HCT116 (cell line): ENCODE measurements around the gene GPC5. TPM values are rescaled to one million over a fixed set of nuclear protein-coding genes. Genes with fewer than 3 reads are reported as not detected.

ENCODE experiments used
- ATAC-seq: fragments of 200-7000 bp; cut with Tn5 transposase; 2 replicates; pipeline ENCODE4 v1.9.1; 2020; ENCODE audit warnings: mild to moderate bottlenecking, moderate library complexity
- BruUV-seq: library from RNA; stranded (reverse); fragments of 400-500 nt; replicated peaks from 2 replicates; lab custom pipeline; 2021; lab: Mats Ljungman, UMichigan
- CTCF ChIA-PET: fragments of 300-600 bp; sonication (Branson Sonifier 250); formaldehyde crosslinking; loops from one replicate; lab custom pipeline; 2021; ENCODE audit warnings: antibody characterized with exemption; lab: Charles Lee
- POLR2A ChIA-PET: fragments of 300-600, 350-600 bp; sonication (Branson Sonifier 250); formaldehyde crosslinking; loops from one replicate; lab custom pipeline; 2021; ENCODE audit warnings: antibody characterized with exemption; lab: Charles Lee
- RAD21 ChIA-PET, 2 experiments: fragments of 300-600 bp; sonication (Branson Sonifier 250); formaldehyde crosslinking; loops; one replicate each; lab custom pipeline; 2023; ENCODE audit warnings: low total read pairs in 2 of 2; ENCODE audit not compliant: uncharacterized antibody in 2 of 2, unreplicated experiment in 2 of 2, low non-redundant PET in 1 of 2; lab: Charles Lee
- DNase-seq: peaks from one replicate; pipeline ENCODE4 v3.0.0-alpha.2; 2010; ENCODE audit warnings: low read depth, low spot score
- H2AFZ ChIP-seq: fragments of 200-600 bp; shearing (Covaris generic), sonication (generic); 2 replicates; pipeline ENCODE4 v1.6.1; 2017; ENCODE audit warnings: low read depth, mixed run types, mixed read lengths, antibody characterized with exemption, low read length; ENCODE audit not compliant: poor library complexity, severe bottlenecking
- H3K27ac ChIP-seq: 2 replicates; pipeline ENCODE4 v1.5.1; 2012; ENCODE audit warnings: low read depth, low read length
- H3K27me3 ChIP-seq: fragments of 200-600 bp; sonication (generic); 2 replicates; pipeline ENCODE4 v1.6.1; 2016; ENCODE audit warnings: mixed run types, low read length, mixed read lengths; ENCODE audit not compliant: insufficient read depth
- H3K36me3 ChIP-seq, 2 experiments: fragments of 200-500 bp in 1 of 2; fragments of 200-600 bp in 1 of 2; sonication (Bioruptor generic) in 1 of 2; sonication (generic) in 1 of 2; 2 replicates each; pipeline versions ENCODE4 v1.5.1 to v1.6.1; 2014 to 2016; ENCODE audit warnings: low read length in 2 of 2, inconsistent platforms in 1 of 2, mixed read lengths in 1 of 2, mixed run types in 1 of 2; ENCODE audit not compliant: insufficient read depth in 2 of 2, control insufficient read depth in 1 of 2
- H3K4me1 ChIP-seq, 2 experiments: fragments of 200-600 bp in 1 of 2; sonication (generic) in 1 of 2; 2 replicates each; pipeline versions ENCODE4 v1.5.1 to v1.6.1; 2012 to 2017; ENCODE audit warnings: low read length in 2 of 2, inconsistent platforms in 1 of 2, mild to moderate bottlenecking in 1 of 2, mixed read lengths in 1 of 2, mixed run types in 1 of 2, moderate library complexity in 1 of 2; ENCODE audit not compliant: insufficient read depth in 2 of 2, control insufficient read depth in 1 of 2
- H3K4me2 ChIP-seq: fragments of 200-600 bp; sonication (generic); 2 replicates; pipeline ENCODE4 v1.6.1; 2017; ENCODE audit warnings: mixed run types, low read length, mixed read lengths
- H3K4me3 ChIP-seq, 2 experiments: fragments of 200-600 bp in 1 of 2; sonication (generic) in 1 of 2; replicated peaks in 1 of 2; 2 replicates each; pipeline ENCODE4 v1.5.1; 2011 to 2016; ENCODE audit warnings: low read length in 2 of 2, control low read depth in 1 of 2, low read depth in 1 of 2, mild to moderate bottlenecking in 1 of 2, mixed read lengths in 1 of 2, mixed run types in 1 of 2
- H3K79me2 ChIP-seq: fragments of 200-600 bp; sonication (generic); 2 replicates; pipeline ENCODE4 v1.6.1; 2017; ENCODE audit warnings: mild to moderate bottlenecking, mixed run types, low read length, moderate library complexity, mixed read lengths; ENCODE audit not compliant: insufficient read depth
- H3K9ac ChIP-seq: fragments of 200-600 bp; sonication (generic); 2 replicates; pipeline ENCODE4 v1.6.1; 2016; ENCODE audit warnings: low read length, mixed read lengths
- H3K9me2 ChIP-seq: fragments of 200-600 bp; sonication (generic), shearing (Covaris generic); 2 replicates; pipeline ENCODE4 v1.6.1; 2017; ENCODE audit warnings: mixed run types, mild to moderate bottlenecking, moderate library complexity; ENCODE audit not compliant: insufficient read depth
- H3K9me3 ChIP-seq, 2 experiments: fragments of 200-500 bp in 1 of 2; fragments of 200-600 bp in 1 of 2; sonication (Bioruptor generic) in 1 of 2; sonication (generic) in 1 of 2; 2 replicates each; pipeline ENCODE4 v1.6.1; 2014 to 2017; ENCODE audit warnings: low read length in 2 of 2, mixed read lengths in 2 of 2, inconsistent platforms in 1 of 2, low read depth in 1 of 2, mild to moderate bottlenecking in 1 of 2, mixed run types in 1 of 2, moderate library complexity in 1 of 2; ENCODE audit not compliant: control insufficient read depth in 1 of 2, insufficient read depth in 1 of 2
- H4K20me1 ChIP-seq: fragments of 200-600 bp; sonication (generic), shearing (Covaris generic); 2 replicates; pipeline ENCODE4 v1.6.1; 2017; ENCODE audit warnings: mixed run types, mild to moderate bottlenecking, moderate library complexity; ENCODE audit not compliant: insufficient read depth
- ATF3 ChIP-seq: IDR thresholded peaks from 2 replicates; pipeline ENCODE4 v1.6.1; 2012
- CBX3 ChIP-seq: IDR thresholded peaks from 2 replicates; pipeline ENCODE4 v1.6.1; 2012; ENCODE audit warnings: low read depth
- CTCF ChIP-seq, 3 experiments: fragments of 200-600 bp in 1 of 3; sonication (generic) in 1 of 3; IDR thresholded peaks in 2 of 3; conservative IDR thresholded peaks in 1 of 3; 2 replicates each; pipeline ENCODE4 v1.5.1; 2012 to 2017; ENCODE audit warnings: low read depth in 2 of 3, low read length in 2 of 3, antibody characterized with exemption in 1 of 3, borderline replicate concordance in 1 of 3, control low read depth in 1 of 3, mild to moderate bottlenecking in 1 of 3, mixed read lengths in 1 of 3, mixed run types in 1 of 3, moderate library complexity in 1 of 3; ENCODE audit not compliant: insufficient read depth in 1 of 3
- ELF1 ChIP-seq: IDR thresholded peaks from 2 replicates; pipeline ENCODE4 v1.6.1; 2012; ENCODE audit warnings: low read depth, borderline replicate concordance
- EZH2phosphoT487 ChIP-seq: fragments of 200-600 bp; IDR thresholded peaks from 2 replicates; pipeline ENCODE4 v1.6.1; 2018; ENCODE audit warnings: antibody characterized with exemption, borderline replicate concordance
- FOSL1 ChIP-seq: IDR thresholded peaks from 2 replicates; pipeline ENCODE4 v1.6.1; 2012; ENCODE audit warnings: low read depth
- JUND ChIP-seq: IDR thresholded peaks from 2 replicates; pipeline ENCODE4 v1.6.1; 2012
- MAX ChIP-seq: IDR thresholded peaks from 2 replicates; pipeline ENCODE4 v1.6.1; 2012
- POLR2A ChIP-seq: IDR thresholded peaks from 2 replicates; pipeline ENCODE4 v1.7.0; 2011; ENCODE audit warnings: borderline replicate concordance; ENCODE audit not compliant: insufficient read depth, insufficient read length; ENCODE audit errors: extremely low read depth
- POLR2AphosphoS5 ChIP-seq: IDR thresholded peaks from 2 replicates; pipeline ENCODE4 v1.6.1; 2011; ENCODE audit warnings: mild to moderate bottlenecking, low read depth, low read length, moderate library complexity
- RAD21 ChIP-seq: IDR thresholded peaks from 2 replicates; pipeline ENCODE4 v1.6.1; 2012; ENCODE audit warnings: low read depth, mild to moderate bottlenecking
- REST ChIP-seq: IDR thresholded peaks from 2 replicates; pipeline ENCODE4 v1.6.1; 2012; ENCODE audit warnings: low read depth
- SIN3A ChIP-seq: IDR thresholded peaks from 2 replicates; pipeline ENCODE4 v1.6.1; 2012; ENCODE audit warnings: low read depth
- SP1 ChIP-seq: IDR thresholded peaks from 2 replicates; pipeline ENCODE4 v1.6.1; 2012; ENCODE audit warnings: low read depth
- SRF ChIP-seq: IDR thresholded peaks from 2 replicates; pipeline ENCODE4 v1.6.1; 2012; ENCODE audit warnings: low read depth
- TCF7L2 ChIP-seq: IDR thresholded peaks from 2 replicates; pipeline ENCODE4 v1.7.0; 2011; ENCODE audit warnings: borderline replicate concordance, inconsistent platforms; ENCODE audit not compliant: insufficient read depth, insufficient read length; ENCODE audit errors: extremely low read depth
- YY1 ChIP-seq: IDR thresholded peaks from 2 replicates; pipeline ENCODE4 v1.6.1; 2011; ENCODE audit warnings: low read length, low read depth, moderate library complexity, mild to moderate bottlenecking; ENCODE audit not compliant: insufficient replicate concordance; ENCODE audit errors: extremely low read depth
- ZBTB33 ChIP-seq: IDR thresholded peaks from 2 replicates; pipeline ENCODE4 v1.6.1; 2011; ENCODE audit warnings: mild to moderate bottlenecking, low read length, moderate library complexity; ENCODE audit not compliant: insufficient replicate concordance; ENCODE audit errors: extremely low read depth
- ZFX ChIP-seq: fragments of 450-650 bp; IDR thresholded peaks from 2 replicates; pipeline ENCODE4 v1.6.1; 2017
- ZNF274 ChIP-seq: fragments of 200-500 bp; sonication (Bioruptor generic); IDR thresholded peaks from 2 replicates; pipeline ENCODE4 v1.6.1; 2014; ENCODE audit warnings: mild to moderate bottlenecking, low read depth, low read length, inconsistent platforms
- intact Hi-C: fragments of 100-400 bp; cut with micrococcal nuclease; formaldehyde crosslinking; loops from 2 replicates; pipeline ENCODE4 v1.10.0; 2022
- total RNA-seq: library from RNA; stranded (reverse); gene quantifications from one replicate; pipeline ENCODE4 v1.2.1, GENCODE V29; 2021; ENCODE audit not compliant: unreplicated experiment

The GPC5 gene
- total RNA-seq, 1 experiment from 2014 or later = not detected

GRCh38 chr13:92307752-92308151 lies 909.3 kb downstream of the GPC5 start (continued):
- TF ChIP-seq CBX3 = no peak

GRCh38 chr13:92312823-92313222 lies 914.4 kb downstream of the GPC5 start:
- Histone ChIP-seq H3K27ac (no peak overlapping the region), H3K4me3 (no peak overlapping the region), H2AFZ (no peak overlapping the region), H3K9ac (no peak overlapping the region), H3K4me2 (no peak overlapping the region), H3K4me1 (no peaks in the 10 kb centered on the region), H3K27me3 (no peaks in the 10 kb centered on the region), H3K79me2 (no peaks in the 10 kb centered on the region), H3K36me3 (no peaks in the 10 kb centered on the region), H4K20me1 (no peaks in the 10 kb centered on the region), H3K9me3 (peaks cover 6 to 26% of the 10 kb centered on the region in 2 experiments; a peak in 2 of 4 replicates), H3K9me2 (no peaks in the 10 kb centered on the region)
- BruUV-seq = no TSS peak
- ChIA-PET CTCF (no interaction called here), RAD21 (no interaction called here), POLR2A (no interaction called here)
- ATAC-seq (no peak), DNase-seq (no peak)
- TF ChIP-seq RAD21 (no peak), ZBTB33 (no peak), MAX (no peak), FOSL1 (no peak), ZNF274 (no peak), SP1 (no peak), CTCF (IDR thresholded peaks at IDR 0.05 in 2 of 3, conservative IDR thresholded peaks at IDR 0.05 in 1 of 3; ENCODE audit: borderline replicate concordance in 1 of 3, insufficient read depth in 1 of 3, low read depth in 2 of 3, low read length in 2 of 3) (no peak), YY1 (no peak), ELF1 (no peak), POLR2A (no peak), ATF3 (no peak), POLR2AphosphoS5 (no peak), REST (no peak), ZFX (no peak), JUND (no peak), SIN3A (no peak), TCF7L2 (no peak), SRF (no peak), EZH2phosphoT487 (no peak)
- intact Hi-C loops = no loop called here
